ENCODE measurements around the gene ZYG11A.

GRCh38 chr1:52913014-52913413 is 70.5 kb downstream of the ZYG11A start:
- TF ChIP-seq EZH2 (IDR thresholded peaks at IDR 0.05) (no peak), POLR2AphosphoS5 (IDR thresholded peaks at IDR 0.05; ENCODE audit: borderline replicate concordance, low read depth, low read length) (no peak)

All from SK-N-MC (cell line).